ENCODE measurements around the gene SCFD2.

- TF ChIP-seq CTCF (IDR thresholded peaks at IDR 0.05) (no peak), POLR2A (IDR thresholded peaks at IDR 0.05) (no peak)
Observed at GRCh38 chr4:53362093-53362492, 3.8 kb downstream of the SCFD2 start.

Data from ovary (tissue), 3 donors.